Activated naive CD8-positive, alpha-beta T cell treated with anti-CD3 and anti-CD28 coated beads, Interleukin-2, amount 50 U/mL, for 16 hours (primary cell): ENCODE results near the gene CTAG1A.
"Not testable (repeated sequence)": the region's sequence is repeated elsewhere in the genome, so short reads cannot be mapped to it uniquely, and the experiment has no call there.

ENCODE experiments used
- DNase-seq: peaks from one replicate; pipeline ENCODE4 v3.0.0-alpha.2; 2020; ENCODE audit warnings: low read depth, low spot score

CTAG1A gene

GRCh38 chrX:154613586-154613985, 28.7 kb downstream of the CTAG1A start:
- DNase-seq: not testable (repeated sequence)

GRCh38 chrX:154619182-154619581, 34.2 kb downstream of the CTAG1A start, which contains the start of gene CTAG1B:
CTAG1B (minus strand) TSS chrX:154619282; CDS start chrX:154619218, 64 bp downstream.
- not testable (repeated sequence) for DNase-seq

- DNase-seq: not testable (repeated sequence)
Measured at GRCh38 chrX:154620767-154621414, 36.0 kb downstream of the CTAG1A start.

- DNase-seq: not testable (repeated sequence)
Measured at GRCh38 chrX:154628960-154629359, 44.0 kb downstream of the CTAG1A start.

GRCh38 chrX:154630949-154631348, 46.0 kb downstream of the CTAG1A start:
- not testable (repeated sequence) for DNase-seq

GRCh38 chrX:154633661-154634060, 48.7 kb downstream of the CTAG1A start:
- not testable (repeated sequence) for DNase-seq
